GM18505 (cell line): Measurements from ENCODE around the gene MAD1L1.

ENCODE experiments used
- ATAC-seq: cut with Tn5 transposase; IDR thresholded peaks from one replicate; pipeline ENCODE4 v1.9.1; 2021; ENCODE audit not compliant: unreplicated experiment
- POLR2A ChIP-seq: IDR thresholded peaks from 4 replicates; pipeline ENCODE4 v1.6.1; 2011; ENCODE audit warnings: borderline replicate concordance; ENCODE audit not compliant: insufficient read depth, insufficient read length; ENCODE audit errors: extremely low read depth

MAD1L1 gene

DNA sequence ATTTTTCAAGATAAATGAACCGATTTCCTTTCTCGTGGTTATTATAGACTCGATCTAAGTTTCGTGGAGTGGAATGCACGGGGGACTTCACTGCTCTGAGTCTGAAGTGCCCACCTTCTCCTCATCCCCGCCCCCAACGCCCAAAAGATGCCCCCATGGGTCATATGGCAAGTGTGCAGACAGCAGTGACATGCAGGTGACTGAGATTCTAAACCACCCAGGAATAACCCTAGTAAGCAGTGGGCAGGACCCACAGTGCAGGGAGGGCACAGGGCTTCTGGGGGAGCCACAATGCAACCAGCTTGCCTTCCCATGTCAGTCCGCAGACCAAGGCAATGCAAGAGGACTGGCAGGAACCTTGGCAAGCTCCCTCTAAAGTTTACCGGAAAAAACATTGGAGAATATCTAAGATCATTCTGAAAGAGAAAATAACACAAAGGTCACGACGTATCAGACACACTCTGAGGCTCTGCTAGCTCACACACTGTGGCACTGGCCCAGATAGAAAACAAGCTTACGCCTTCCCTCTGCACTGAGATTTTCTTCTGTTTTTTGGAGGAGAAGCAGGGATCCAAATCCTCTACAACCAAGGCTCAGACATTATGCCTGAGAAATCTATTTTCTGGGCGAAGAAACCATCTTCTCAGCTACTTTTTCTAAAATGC lies 239.6 kb downstream of the MAD1L1 start:
- no peak for ATAC-seq
- TF ChIP-seq POLR2A: no peak

DNA sequence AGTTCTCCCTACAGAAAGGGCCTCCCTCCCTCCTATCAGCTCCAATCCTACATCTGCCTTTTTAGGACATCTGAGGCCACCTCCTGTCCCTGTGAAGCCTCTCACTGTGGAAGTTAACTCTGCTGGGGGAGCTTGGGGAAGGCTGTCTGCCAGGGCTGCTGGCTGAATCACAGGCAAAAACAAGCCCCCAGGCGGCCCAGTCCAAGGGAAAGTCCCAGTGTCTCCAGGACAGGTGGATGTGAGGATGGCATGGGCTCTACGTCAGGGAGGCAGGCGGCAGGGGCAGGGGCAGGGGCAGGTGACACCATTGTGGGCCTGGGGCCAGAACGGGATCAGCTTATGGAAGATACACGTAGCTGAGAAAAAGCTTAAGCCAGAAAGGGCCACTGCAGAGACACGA lies 240.2 kb downstream of the MAD1L1 start:
- ATAC-seq: no peak
- TF ChIP-seq POLR2A: no peak

DNA sequence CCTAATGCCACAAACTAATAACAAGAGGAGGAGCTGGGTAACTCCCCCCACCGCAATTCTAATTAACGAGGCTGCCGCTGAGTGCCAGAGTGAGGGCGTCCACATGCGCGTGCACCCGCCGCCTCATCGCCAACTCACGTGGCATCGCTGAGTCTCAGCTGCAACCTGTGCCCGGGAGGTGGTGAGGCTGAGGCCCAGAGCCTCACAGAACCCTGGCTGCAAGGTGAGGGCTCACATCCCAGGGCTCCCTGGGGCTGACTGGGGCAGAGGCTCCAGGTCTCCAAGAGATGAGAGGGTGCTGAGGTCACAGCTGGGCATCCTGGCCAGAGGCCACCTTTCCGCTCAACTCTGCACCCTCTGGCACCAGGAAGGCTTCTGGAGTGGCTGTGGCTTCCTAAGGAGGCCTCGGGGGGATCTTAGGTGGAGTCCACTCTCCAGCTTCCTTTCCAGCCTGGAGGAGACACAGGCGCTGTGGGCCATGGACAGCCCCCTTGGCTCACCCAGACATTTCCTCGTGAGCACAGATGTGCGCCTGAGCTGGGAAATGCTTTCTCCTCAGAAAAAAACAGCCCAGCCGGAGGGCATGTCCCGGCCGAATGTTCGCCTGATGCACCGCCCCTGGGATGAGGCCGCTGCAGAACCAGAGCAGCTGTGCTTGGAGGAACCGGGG lies 242.6 kb downstream of the MAD1L1 start:
- no peak for ATAC-seq
- no peak for TF ChIP-seq POLR2A

DNA sequence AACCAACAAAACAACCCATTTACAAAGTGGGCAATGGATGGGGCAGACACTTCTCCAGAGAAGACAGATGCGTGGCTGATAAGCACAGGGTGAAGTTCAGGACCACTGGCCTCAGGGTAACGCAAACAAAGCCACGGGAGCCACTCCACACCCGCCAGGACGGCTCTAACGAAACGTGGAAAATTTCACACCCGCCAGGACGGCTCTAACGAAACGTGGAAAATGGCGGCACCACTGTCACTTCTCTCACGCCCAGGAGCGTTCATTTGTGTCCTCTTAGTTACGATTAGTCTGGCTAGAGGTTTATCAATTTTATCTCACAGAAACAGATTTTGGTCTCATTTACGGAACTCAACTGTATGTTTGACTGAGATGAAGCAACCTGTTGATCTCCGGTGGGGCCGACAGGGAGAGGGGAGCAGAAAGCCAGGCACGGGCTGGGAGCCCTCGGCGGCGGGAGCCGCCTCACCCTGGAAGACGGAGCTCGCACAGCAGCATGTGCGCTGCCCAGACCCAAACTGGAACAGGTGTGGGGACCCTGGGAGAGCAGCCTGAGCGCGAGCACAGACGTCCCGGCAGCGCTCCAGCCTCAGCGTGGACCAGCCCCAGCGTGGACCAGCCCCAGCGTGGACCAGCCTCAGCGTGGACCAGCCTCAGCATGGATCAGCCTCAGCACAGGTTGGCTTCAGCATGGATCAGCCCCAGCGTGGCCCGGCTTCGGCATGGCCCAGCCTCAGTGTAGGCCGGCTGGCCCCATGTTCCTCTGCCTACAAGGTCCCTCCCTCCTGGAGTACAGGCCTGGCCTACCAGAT lies 243.5 kb downstream of the MAD1L1 start:
- ATAC-seq: no peak
- TF ChIP-seq POLR2A: no peak

DNA sequence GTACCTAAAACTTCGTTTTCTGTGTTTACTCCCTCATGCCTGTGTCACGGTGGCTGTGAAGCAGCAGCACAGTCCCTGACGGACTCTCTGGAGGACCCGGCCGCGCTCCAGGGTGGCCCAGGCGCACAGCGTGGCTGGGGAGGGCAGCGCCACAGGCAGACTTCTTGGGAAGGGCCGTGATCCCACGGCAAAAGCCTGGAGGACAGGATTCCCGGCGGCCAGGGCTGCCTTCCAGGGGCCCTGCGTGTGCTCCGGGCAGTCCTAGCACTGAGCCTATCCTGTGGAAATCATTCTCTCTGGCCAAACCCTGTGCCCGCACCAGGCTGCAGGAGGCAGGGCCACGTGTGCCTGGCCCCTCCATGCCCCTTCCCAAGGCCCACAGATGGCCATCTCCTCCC lies 244.2 kb downstream of the MAD1L1 start:
- no peak for ATAC-seq
- no peak for TF ChIP-seq POLR2A

DNA sequence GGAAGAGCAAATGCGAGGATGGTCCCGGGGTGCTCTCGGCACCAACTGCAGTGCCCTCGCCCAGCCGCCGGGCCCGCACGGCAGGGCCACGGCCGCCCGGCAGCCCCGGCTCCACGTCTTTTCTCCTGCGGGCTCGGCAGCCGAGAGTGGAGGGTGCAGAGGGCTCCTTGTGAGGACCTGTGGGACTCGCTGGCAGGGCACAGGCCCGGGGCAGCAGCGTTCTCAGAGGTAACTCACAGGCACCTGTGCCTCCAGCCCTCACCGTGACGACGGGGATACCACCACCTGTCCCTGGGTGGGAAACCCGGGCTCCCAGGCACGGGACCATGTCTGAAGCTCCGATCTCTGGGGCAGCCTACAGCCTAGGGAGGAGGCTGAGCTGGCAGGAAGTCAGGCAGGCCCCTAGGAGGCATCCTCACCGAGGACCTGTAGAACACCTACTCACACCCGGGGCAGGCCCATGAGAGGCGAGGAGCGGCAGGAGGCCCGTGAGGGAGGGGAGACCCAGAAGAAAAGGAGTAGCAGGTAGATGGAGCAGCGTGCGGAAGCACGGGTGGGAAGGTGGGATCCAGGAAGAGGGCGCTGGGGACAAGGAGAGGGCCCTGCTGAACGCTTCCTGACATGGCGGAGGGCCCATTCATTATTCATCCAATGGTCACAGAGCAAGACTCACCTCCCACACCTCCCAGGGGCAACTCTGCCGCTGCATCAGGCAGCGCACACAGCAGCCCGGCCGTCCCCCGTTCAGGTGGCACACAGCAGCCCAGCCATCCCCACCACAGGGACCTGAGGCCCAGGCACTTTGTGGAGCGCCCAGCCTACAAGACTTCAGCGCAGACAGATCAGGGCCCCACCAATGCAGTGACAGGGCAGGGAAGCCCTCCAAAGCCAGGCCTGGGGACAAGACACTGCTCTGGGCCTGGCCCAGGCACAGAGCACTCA lies 244.9 kb downstream of the MAD1L1 start:
- ATAC-seq: no peak
- no peak for TF ChIP-seq POLR2A

DNA sequence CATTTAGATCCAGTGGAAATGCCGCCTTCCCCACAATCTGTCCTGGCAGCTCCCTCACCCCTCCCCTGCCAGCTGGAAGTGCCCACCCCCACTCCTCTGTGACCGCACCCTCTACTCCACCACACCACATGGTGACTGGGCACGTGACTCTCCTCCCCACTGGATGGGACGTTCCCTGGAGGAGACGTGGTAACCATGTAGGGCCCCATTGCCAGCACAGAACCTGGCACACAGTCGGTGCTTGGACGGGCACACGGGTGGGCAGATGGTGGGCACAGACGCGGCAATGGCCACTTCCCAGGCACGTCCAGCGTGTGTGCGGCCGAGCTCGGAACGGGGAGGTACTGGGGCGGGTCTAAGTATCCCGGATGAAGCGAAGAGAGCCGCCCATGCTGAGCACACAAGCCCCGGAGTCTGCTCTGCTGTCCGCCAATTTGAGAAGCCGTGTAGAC lies 245.6 kb downstream of the MAD1L1 start:
- no peak for ATAC-seq
- TF ChIP-seq POLR2A: no peak

DNA sequence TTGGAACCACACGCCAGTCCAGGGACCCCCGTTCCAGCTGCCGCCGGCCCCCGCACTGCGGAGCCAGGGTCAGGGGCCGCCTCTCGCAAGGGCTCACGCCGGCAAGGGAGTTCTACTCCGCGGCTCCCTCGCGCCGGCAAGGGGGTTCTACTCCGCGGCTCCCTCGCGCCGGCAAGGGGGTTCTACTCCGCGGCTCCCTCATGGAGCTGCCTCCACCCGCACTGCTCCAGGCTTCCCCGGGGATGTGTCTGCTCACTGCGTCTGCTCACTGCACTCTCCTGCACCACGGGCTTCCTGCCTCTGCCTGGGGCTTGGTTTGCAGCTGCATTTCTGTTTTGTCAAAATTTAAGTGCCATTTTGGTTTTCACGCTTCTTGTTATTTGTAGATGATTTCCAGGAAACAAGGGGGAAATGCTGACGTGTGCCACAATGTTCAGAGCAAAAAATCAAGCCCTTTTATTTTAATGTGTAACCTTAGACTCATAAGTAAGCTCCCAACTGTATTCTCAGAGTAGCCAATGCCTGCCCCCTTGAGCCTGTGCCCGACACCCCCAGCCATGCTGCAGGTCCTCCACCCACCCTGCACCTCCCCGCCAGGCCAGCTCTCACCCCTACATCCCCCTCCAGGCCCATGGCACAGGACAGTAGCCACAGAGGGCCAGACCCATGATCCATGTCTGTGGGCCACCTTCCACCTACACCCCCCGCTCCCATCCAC lies 246.2 kb downstream of the MAD1L1 start:
- TF ChIP-seq POLR2A: no peak
- no peak for ATAC-seq

DNA sequence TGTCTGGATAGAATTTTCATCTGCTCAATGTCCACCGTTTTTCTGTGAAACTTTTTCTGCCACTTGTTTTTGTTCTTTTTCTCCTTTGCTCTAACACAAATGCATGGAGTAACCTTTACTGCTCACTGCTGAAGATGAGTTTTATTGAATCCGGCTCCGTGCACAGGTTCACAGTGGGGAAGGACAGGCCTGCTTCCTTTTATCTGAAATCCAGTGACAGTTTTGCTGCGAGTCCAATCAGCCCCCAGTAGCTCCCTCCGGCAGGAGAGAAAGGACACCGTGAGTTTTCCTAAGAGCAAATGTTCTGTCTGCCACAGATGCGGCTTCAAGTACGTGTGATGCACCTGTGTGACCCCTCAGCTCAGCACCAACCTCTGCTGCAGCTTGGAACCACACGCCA lies 246.8 kb downstream of the MAD1L1 start:
- no peak for ATAC-seq

DNA sequence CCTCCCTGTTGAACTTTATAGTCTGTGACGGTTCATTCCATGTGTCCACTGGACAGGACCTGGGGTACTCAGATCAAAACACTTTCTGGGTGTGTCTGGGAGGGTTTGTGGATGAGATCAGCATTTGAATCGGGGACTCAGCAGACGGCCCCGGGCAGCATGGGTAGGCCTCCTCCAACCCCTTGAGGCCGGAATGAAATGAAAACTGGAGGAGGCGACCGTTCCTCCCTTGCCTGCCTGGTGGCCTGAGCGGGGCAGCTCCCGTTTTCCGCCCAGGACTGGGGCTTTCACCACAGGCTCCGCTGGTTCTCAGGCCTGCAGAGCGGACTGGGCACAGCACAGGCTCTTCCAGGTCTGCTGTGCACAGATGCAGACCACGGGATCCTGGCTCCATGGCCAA lies 247.7 kb downstream of the MAD1L1 start:
- ATAC-seq: no peak
- no peak for TF ChIP-seq POLR2A

More for the DNA sequence above, 246.8 kb downstream of the MAD1L1 start:
- TF ChIP-seq POLR2A: no peak

DNA sequence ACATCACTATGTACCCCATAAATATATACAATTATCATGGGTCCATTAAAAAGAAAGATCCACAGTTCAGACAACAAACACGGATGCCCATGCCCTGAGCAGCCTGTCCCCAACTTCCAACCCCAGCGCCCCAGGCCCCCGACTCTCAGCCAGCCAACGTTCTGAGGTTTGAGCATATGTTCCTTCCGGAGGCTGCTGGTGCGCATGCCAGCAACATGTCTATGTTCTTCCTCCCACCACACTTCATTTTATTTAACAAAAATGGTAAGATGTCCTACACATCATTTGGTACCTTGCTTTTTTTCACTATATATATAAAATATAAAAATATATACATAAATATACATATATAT lies 250.9 kb downstream of the MAD1L1 start:
- no peak for ATAC-seq
- no peak for TF ChIP-seq POLR2A

DNA sequence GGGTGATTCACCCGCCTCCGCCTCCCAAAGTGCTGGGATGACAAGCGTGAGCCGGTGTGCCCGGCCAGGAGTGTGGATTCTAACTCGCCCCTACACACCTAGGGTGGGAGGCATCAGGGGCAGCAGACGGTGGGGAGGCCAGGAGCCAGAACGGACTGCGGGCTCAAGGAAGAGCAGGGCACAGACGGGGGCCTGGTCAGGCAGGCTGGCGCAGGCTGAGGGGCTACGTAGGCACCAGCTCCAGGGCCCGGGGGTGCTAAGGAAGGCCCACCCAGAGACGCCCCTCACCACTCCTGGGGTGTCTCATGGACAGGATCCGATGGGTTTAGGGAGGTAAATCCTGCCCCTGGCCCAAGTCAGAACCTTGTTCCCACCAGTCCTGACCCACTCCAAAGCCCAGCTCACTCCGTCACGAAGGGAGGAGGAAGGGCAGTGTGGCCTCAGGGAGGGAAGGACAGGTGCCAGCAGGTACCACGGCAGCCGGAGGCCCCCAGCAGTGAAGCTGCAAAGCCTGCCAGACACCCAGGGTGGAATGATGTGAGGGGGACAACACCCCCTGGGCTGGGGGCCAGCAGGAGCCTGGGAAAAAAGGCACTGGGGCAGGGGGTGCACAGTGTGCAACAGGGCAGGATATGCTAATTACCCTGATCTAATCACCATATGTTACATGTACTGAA lies 251.4 kb downstream of the MAD1L1 start:
- no peak for ATAC-seq
- no peak for TF ChIP-seq POLR2A
